ENCODE measurements around the gene CES1. TPM values are rescaled to one million over a fixed set of nuclear protein-coding genes. Genes with fewer than 3 reads are reported as not detected.

The CES1 gene
- total and polyA plus RNA-seq, 7 donors, result 1.8 to 115 (median 20.2) TPM

DNA sequence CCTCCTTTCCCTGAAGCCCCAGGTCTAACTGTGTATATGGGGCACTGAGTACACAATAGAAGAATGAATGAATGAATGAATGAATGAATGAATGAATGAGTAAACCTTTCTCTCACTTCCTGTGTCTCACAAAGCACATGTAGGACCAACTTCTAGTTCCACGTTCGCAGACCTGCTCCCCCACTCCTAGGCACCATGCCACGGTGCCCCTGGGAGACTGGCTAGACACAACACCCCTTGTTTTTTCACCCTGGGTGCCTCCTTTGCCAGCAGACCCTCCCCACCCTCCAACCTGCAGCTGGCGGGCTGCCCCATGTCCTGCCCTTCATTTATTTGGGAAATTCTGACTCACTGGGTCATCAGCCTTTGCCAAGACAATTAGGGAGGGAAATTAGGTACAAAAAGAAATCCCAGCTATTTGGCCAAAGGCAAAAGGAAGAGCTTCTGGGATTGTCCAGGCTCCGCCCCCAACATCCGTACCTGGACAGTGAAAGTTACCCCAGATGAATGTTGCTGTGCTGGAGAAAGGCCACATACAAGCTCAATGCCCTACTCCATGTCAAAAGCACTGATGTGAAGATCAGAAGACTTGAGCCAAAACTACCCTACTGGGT, 7.7 kb downstream of the CES1 start:
- Histone ChIP-seq H3K4me1 (no peaks in the 10 kb centered on the region), H3K9me3 (no peaks in the 10 kb centered on the region), H3K4me3 (no peak overlapping the region), H3K27me3 (no peaks in the 10 kb centered on the region), H3K36me3 (peaks cover 0 to 4% (median 0%) of the 10 kb centered on the region in 4 donors), H3K27ac (no peak overlapping the region)
- DNase-seq, result no peak
- TF ChIP-seq, protein P1, sequence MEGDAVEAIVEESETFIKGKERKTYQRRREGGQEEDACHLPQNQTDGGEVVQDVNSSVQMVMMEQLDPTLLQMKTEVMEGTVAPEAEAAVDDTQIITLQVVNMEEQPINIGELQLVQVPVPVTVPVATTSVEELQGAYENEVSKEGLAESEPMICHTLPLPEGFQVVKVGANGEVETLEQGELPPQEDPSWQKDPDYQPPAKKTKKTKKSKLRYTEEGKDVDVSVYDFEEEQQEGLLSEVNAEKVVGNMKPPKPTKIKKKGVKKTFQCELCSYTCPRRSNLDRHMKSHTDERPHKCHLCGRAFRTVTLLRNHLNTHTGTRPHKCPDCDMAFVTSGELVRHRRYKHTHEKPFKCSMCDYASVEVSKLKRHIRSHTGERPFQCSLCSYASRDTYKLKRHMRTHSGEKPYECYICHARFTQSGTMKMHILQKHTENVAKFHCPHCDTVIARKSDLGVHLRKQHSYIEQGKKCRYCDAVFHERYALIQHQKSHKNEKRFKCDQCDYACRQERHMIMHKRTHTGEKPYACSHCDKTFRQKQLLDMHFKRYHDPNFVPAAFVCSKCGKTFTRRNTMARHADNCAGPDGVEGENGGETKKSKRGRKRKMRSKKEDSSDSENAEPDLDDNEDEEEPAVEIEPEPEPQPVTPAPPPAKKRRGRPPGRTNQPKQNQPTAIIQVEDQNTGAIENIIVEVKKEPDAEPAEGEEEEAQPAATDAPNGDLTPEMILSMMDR (IDR thresholded peaks at IDR 0.05), result no peak
- TF ChIP-seq POLR2A (IDR thresholded peaks at IDR 0.05), result no peak
- TF ChIP-seq POLR2AphosphoS5 (IDR thresholded peaks at IDR 0.05), result no peak
- TF ChIP-seq EP300 (IDR thresholded peaks at IDR 0.05), result no peak
- 71 to 83% methylated on average over 6 of the region's 6 CpGs for WGBS, 2 donors
- intact Hi-C loops (cut with DNase I), result no loop called here

DNA sequence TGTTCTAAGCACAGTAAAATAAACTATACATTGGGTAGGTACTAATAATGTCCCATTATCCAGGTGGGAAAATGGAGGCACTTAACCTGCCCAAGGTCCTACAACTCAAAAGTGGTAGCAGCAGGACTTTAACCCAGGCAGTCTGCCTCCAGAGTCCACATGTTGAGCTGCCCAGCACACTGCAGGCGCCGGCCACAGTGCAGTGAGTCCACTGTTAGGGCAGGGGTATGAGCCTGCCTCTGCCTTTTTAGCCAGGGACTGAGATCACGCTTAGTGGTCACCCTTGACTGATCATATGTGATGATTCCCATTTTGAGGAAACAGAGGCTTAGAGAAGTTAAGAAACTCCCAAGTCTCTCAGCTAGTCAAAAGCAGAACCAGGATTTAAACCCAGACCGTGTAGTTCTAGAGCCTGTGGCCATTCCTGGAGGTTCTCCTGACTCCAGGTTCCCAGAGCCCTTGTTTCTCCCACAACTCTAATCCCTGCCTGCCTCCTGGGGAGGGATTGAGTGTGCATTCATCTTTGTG, 8.4 kb downstream of the CES1 start:
- DNase-seq, result no peak
- intact Hi-C loops (cut with DNase I), result no loop called here
- 85% methylated on average over 4 of the region's 4 CpGs for WGBS, 2 donors
- peaks cover 0 to 4% (median 0%) of the 10 kb centered on the region in 4 donors for H3K36me3 ChIP-seq
- H3K27me3 ChIP-seq, result no peaks in the 10 kb centered on the region
- H3K27ac ChIP-seq, result no peak overlapping the region
- no peaks in the 10 kb centered on the region for H3K9me3 ChIP-seq
- no peaks in the 10 kb centered on the region for H3K4me1 ChIP-seq
- no peak overlapping the region for H3K4me3 ChIP-seq
- TF ChIP-seq EP300 (IDR thresholded peaks at IDR 0.05) (no peak), POLR2AphosphoS5 (IDR thresholded peaks at IDR 0.05) (no peak), POLR2A (IDR thresholded peaks at IDR 0.05) (no peak)
- TF ChIP-seq, protein P1 (IDR thresholded peaks at IDR 0.05), result no peak

DNA sequence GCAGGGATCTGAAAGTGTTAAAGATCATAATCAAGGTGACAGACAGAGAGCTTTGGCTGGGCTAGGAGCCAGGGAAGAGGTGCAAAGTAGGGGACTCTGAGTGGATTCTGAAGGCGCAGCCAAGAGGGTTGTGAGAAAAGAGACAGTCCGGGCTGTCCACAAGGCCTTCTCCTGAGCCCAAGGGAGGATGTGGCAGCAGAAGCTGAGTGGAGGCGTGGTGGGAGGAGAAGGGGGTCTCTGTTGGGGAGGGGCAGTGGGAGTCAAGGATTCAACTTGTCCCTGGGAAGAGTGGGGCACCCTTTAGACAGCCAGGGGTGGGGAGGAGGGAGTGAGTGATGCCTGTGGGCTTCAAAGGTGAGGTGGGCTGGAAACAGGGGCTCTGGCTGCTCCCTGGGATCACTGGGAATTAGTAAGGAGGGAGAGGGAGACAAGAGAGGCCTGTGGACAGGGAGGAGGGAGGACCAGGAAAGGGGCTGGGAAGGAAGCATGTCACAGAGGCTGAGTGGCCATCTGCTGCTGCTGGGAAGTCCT, 10.6 kb downstream of the CES1 start:
- 66 to 74% methylated on average over 3 of the region's 3 CpGs for WGBS, 2 donors
- TF ChIP-seq, protein P1 (IDR thresholded peaks at IDR 0.05), result no peak
- no peak for TF ChIP-seq POLR2A (IDR thresholded peaks at IDR 0.05)
- no peak for TF ChIP-seq EP300 (IDR thresholded peaks at IDR 0.05)
- Histone ChIP-seq H3K4me1 (no peaks in the 10 kb centered on the region), H3K4me3 (no peak overlapping the region), H3K27ac (no peak overlapping the region), H3K27me3 (no peaks in the 10 kb centered on the region), H3K9me3 (no peaks in the 10 kb centered on the region), H3K36me3 (peaks cover 0 to 4% (median 0%) of the 10 kb centered on the region in 4 donors)
- DNase-seq, result no peak
- intact Hi-C loops (cut with DNase I), result no loop called here

DNA sequence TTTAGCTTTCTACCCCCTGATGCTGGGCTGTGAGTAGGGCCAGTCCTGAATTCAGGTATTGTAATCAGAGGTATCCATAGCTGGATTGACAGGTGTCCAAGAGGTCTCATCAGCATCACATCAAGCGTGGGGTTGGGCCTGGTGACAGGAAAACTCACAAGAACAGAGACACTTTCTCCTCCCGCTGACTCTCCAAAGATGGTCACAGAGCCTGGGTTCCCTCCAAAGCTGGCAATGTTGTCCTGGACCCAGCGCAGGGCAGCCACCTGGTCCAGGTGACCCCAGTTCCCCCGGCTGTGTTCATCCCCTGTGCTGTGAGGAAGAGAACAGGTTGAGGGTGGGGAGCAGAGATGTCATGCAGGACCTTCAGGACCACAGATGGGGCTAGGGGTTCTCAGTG, 11.7 kb downstream of the CES1 start:
- no peak for DNase-seq
- 82 to 84% methylated on average over 4 of the region's 4 CpGs for WGBS, 2 donors
- TF ChIP-seq POLR2A (IDR thresholded peaks at IDR 0.05), result no peak
- no peak for TF ChIP-seq EP300 (IDR thresholded peaks at IDR 0.05)
- TF ChIP-seq POLR2AphosphoS5 (IDR thresholded peaks at IDR 0.05), result no peak
- TF ChIP-seq, protein P1 (IDR thresholded peaks at IDR 0.05), result no peak
- H3K27me3 ChIP-seq, result no peaks in the 10 kb centered on the region
- H3K9me3 ChIP-seq, result no peaks in the 10 kb centered on the region
- H3K36me3 ChIP-seq, result peaks cover 0 to 4% (median 0%) of the 10 kb centered on the region in 4 donors
- no peak overlapping the region for H3K27ac ChIP-seq
- H3K4me3 ChIP-seq, result no peak overlapping the region
- H3K4me1 ChIP-seq, result no peaks in the 10 kb centered on the region
- intact Hi-C loops (cut with DNase I), result no loop called here
